Body of pancreas (tissue), 4 donors: Measurements from ENCODE around the gene AGRP.
A peak's percentile ranks its signal among the peaks of the same experiment; 100 is the strongest.

ENCODE experiments used
- CTCF ChIP-seq, 7 experiments: fragments of 450-650 bp in 4 of 7; fragments of 200-600 bp in 3 of 7; sonication (generic) in 3 of 7; IDR thresholded peaks; one replicate each; pipeline ENCODE4 v1.5.1; 2016 to 2019; ENCODE audit warnings: antibody characterized with exemption in 7 of 7
- POLR2A ChIP-seq, 3 donors: fragments of 450-650 bp; IDR thresholded peaks; one replicate each; pipeline ENCODE4 v1.6.1; 2016; ENCODE audit warnings: antibody characterized with exemption in 3 of 3, mild to moderate bottlenecking in 2 of 3

GRCh38 chr16:67480833-67481560 lies 2.4 kb downstream of the AGRP start, which contains the start of gene ATP6V0D1:
- peak; percentile 72 to 99 (median 95) for TF ChIP-seq CTCF (IDR thresholded peaks at IDR 0.05)
- TF ChIP-seq POLR2A (IDR thresholded peaks at IDR 0.05), result peak; percentile 81 to 88 (median 86)
